GM12878 (cell line): Measurements from ENCODE around the gene IL26. TPM values are rescaled to one million over a fixed set of nuclear protein-coding genes. Genes with fewer than 3 reads are reported as not detected.

ENCODE experiments used
- ATAC-seq: fragments of 200-7000 bp; cut with Tn5 transposase; 3 replicates; pipeline ENCODE4 v1.9.1; 2020; ENCODE audit warnings: mild to moderate bottlenecking, moderate library complexity
- BruUV-seq: library from RNA; stranded (reverse); fragments of 400-500 nt; replicated peaks from 2 replicates; lab custom pipeline; 2021; lab: Mats Ljungman, UMichigan
- CTCF ChIA-PET: fragments of 300-600 bp; sonication (Branson Sonifier 250); formaldehyde crosslinking; extraction: SDS; loops from one replicate; lab custom pipeline; 2021; ENCODE audit warnings: inconsistent platforms; lab: Yijun Ruan, JAX
- POLR2A ChIA-PET: fragments of 350-600 bp; formaldehyde crosslinking; extraction: SDS; loops from one replicate; lab custom pipeline; 2021; ENCODE audit warnings: inconsistent platforms; lab: Charles Lee
- RAD21 ChIA-PET: fragments of 300-600 bp; sonication (Branson Sonifier 250); formaldehyde crosslinking; loops from one replicate; lab custom pipeline; 2023; ENCODE audit warnings: antibody characterized with exemption; ENCODE audit not compliant: unreplicated experiment; lab: Charles Lee
- SMC1A ChIA-PET: fragments of 300-600 bp; sonication (Branson Sonifier 250); formaldehyde crosslinking; loops from one replicate; lab custom pipeline; 2023; ENCODE audit not compliant: unreplicated experiment, uncharacterized antibody; lab: Charles Lee
- DNase-seq: peaks from one replicate; pipeline ENCODE4 v3.0.0-alpha.2; 2011; ENCODE audit warnings: low read depth, low spot score
- FAIRE-seq: peaks from 3 replicates; lab custom pipeline; 2011; peaks lifted over from hg19 to GRCh38; lab: Jason Lieb, UNC
- H2AFZ ChIP-seq: 2 replicates; pipeline ENCODE4 v1.6.0; 2011; ENCODE audit warnings: low read depth, low read length, control low read depth; ENCODE audit not compliant: control insufficient read depth
- H3K27ac ChIP-seq: 2 replicates; pipeline ENCODE4 v1.5.1; 2011; ENCODE audit warnings: control low read depth; ENCODE audit not compliant: control insufficient read depth, insufficient read depth
- H3K27me3 ChIP-seq, 2 experiments: replicated peaks in 1 of 2; 2 replicates each; pipeline versions ENCODE4 v1.6.0 to v1.6.1; 2011; ENCODE audit warnings: low read length in 1 of 2; ENCODE audit not compliant: control insufficient read depth in 2 of 2, insufficient read depth in 2 of 2
- H3K36me3 ChIP-seq, 2 experiments: 2 replicates each; pipeline ENCODE4 v1.5.1; 2011; ENCODE audit warnings: low read length in 1 of 2; ENCODE audit not compliant: control insufficient read depth in 2 of 2, insufficient read depth in 2 of 2
- H3K4me1 ChIP-seq: 2 replicates; pipeline ENCODE4 v1.6.1; 2011; ENCODE audit warnings: mild to moderate bottlenecking, low read length, moderate library complexity, mixed read lengths; ENCODE audit not compliant: control insufficient read depth, insufficient read depth
- H3K4me2 ChIP-seq: 2 replicates; pipeline ENCODE4 v1.6.0; 2011; ENCODE audit warnings: control low read depth; ENCODE audit not compliant: control insufficient read depth, insufficient read depth
- H3K4me3 ChIP-seq: fragments of 200-600 bp; sonication (generic); 2 replicates; pipeline ENCODE4 v1.5.1; 2016
- H3K79me2 ChIP-seq: 2 replicates; pipeline ENCODE4 v1.6.0; 2011; ENCODE audit warnings: low read length; ENCODE audit not compliant: control insufficient read depth, insufficient read depth
- H3K9ac ChIP-seq: 2 replicates; pipeline ENCODE4 v1.8.0; 2011; ENCODE audit warnings: low read length, control low read depth, mixed read lengths; ENCODE audit not compliant: control insufficient read depth, insufficient read depth
- H3K9me3 ChIP-seq: replicated peaks from 3 replicates; pipeline ENCODE4 v1.5.1; 2011; ENCODE audit warnings: mild to moderate bottlenecking, low read length; ENCODE audit not compliant: control insufficient read depth, insufficient read depth
- H4K20me1 ChIP-seq: 2 replicates; pipeline ENCODE4 v1.6.0; 2011; ENCODE audit not compliant: control insufficient read depth, insufficient read depth
- ATF7 ChIP-seq: fragments of 450-650 bp; IDR thresholded peaks from 2 replicates; pipeline ENCODE4 v1.6.1; 2016; ENCODE audit warnings: low read depth, mild to moderate bottlenecking
- BHLHE40 ChIP-seq, 2 experiments: fragments of 450-650 bp in 1 of 2; IDR thresholded peaks; 2 replicates each; pipeline ENCODE4 v1.6.1; 2011 to 2017; ENCODE audit warnings: low read depth in 2 of 2, borderline replicate concordance in 1 of 2, improper control_type of control experiment in 1 of 2, low read length in 1 of 2, mild to moderate bottlenecking in 1 of 2
- EGR1 ChIP-seq, 2 experiments: IDR thresholded peaks; 1 replicate in 1 of 2; 2 replicates in 1 of 2; pipeline ENCODE4 v1.6.1; 2011 to 2012; ENCODE audit warnings: low read depth in 2 of 2, low read length in 2 of 2, borderline replicate concordance in 1 of 2, mild to moderate bottlenecking in 1 of 2, moderate library complexity in 1 of 2
- EP300 ChIP-seq, 2 experiments: fragments of 150-350 bp in 1 of 2; IDR thresholded peaks; 2 replicates each; pipeline ENCODE4 v1.6.1; 2011 to 2012; ENCODE audit warnings: low read depth in 2 of 2, low read length in 2 of 2, borderline replicate concordance in 1 of 2, improper control_type of control experiment in 1 of 2, inconsistent platforms in 1 of 2; ENCODE audit not compliant: control insufficient read depth in 1 of 2
- HDGF ChIP-seq: fragments of 450-650 bp; IDR thresholded peaks from 2 replicates; pipeline ENCODE4 v1.6.1; 2016; ENCODE audit warnings: antibody characterized with exemption
- NRF1 ChIP-seq: conservative IDR thresholded peaks from 2 replicates; pipeline ENCODE4 v1.6.1; 2011; ENCODE audit warnings: mild to moderate bottlenecking, low read depth, low read length, improper control_type of control experiment
- RB1 ChIP-seq: fragments of 450-650 bp; formaldehyde crosslinking; IDR thresholded peaks from 2 replicates; pipeline ENCODE4 v1.6.1; 2017; ENCODE audit warnings: mild to moderate bottlenecking, borderline replicate concordance
- RFX5 ChIP-seq: IDR thresholded peaks from 2 replicates; pipeline ENCODE4 v1.6.1; 2011; ENCODE audit warnings: low read depth, low read length, improper control_type of control experiment
- SPI1 ChIP-seq: IDR thresholded peaks from 2 replicates; pipeline ENCODE4 v1.6.1; 2011; ENCODE audit warnings: low read depth, mild to moderate bottlenecking, low read length, moderate library complexity, borderline replicate concordance; ENCODE audit not compliant: insufficient read depth
- WRNIP1 ChIP-seq: IDR thresholded peaks from 2 replicates; pipeline ENCODE4 v1.6.1; 2011; ENCODE audit warnings: low read depth, low read length, improper control_type of control experiment, borderline replicate concordance
- ZNF622 ChIP-seq: fragments of 450-650 bp; IDR thresholded peaks from 2 replicates; pipeline ENCODE4 v1.6.1; 2017; ENCODE audit warnings: mild to moderate bottlenecking, inconsistent platforms
- WGBS: methylation state at CpG from one replicate; pipeline ENCODE4 v1.1.6; 2016; ENCODE audit warnings: low lambda C conversion rate; ENCODE audit not compliant: insufficient replicate concordance, insufficient coverage; ENCODE audit errors: missing lambda C conversion rate; 5-methylcytosine and 5-hydroxymethylcytosine counted together
- in situ Hi-C: fragments of 300-500 bp; cut with MboI; formaldehyde crosslinking; loops from 9 replicates; pipeline ENCODE4 v1.14.3; 2018; ENCODE audit warnings: mixed read lengths
- intact Hi-C: fragments of 100-400 bp; cut with micrococcal nuclease; formaldehyde crosslinking; loops from one replicate; pipeline ENCODE4 v1.14.2; 2022; ENCODE audit not compliant: unreplicated experiment
- polyA plus RNA-seq, 11 experiments: library from polyadenylated mRNA; depleted of rRNA in 4 of 11; unstranded in 6 of 11; stranded (reverse) in 5 of 11; fragments of >200 nt; fragmentation: Nextera tagmentation in 4 of 11; fragmentation: Illumina TruSeq in 1 of 11; extraction: Ambion mirVana in 4 of 11; extraction: Trizol in 1 of 11; gene quantifications; 1 replicate in 1 of 11; 2 replicates in 10 of 11; pipeline versions ENCODE4 v1.2.1 to v1.2.3, GENCODE V29; 2011 to 2016; ENCODE audit warnings: inconsistent platforms in 2 of 11, missing spikeins in 2 of 11, low read depth in 1 of 11
- total RNA-seq, 4 experiments: library from RNA; depleted of rRNA in 3 of 4; stranded (reverse); fragments of >200 nt in 3 of 4; fragmentation: Illumina TruSeq in 1 of 4; extraction: Trizol in 1 of 4; gene quantifications; 2 replicates each; pipeline versions ENCODE4 v1.2.1 to v1.2.3, GENCODE V29; 2013 to 2021
- TF ChIP-seq, protein P1 (sequence below): IDR thresholded peaks from 2 replicates; pipeline ENCODE4 v1.6.1; 2012; ENCODE audit warnings: low read depth, low read length, improper control_type of control experiment
- TF ChIP-seq, protein P2 (sequence below): fragments of 450-650 bp; IDR thresholded peaks from 2 replicates; pipeline ENCODE4 v1.6.1; 2018; ENCODE audit warnings: mild to moderate bottlenecking, low read depth, moderate library complexity; ENCODE audit not compliant: partially characterized antibody
- TF ChIP-seq, protein P3 (sequence below): fragments of 450-650 bp; IDR thresholded peaks from 2 replicates; pipeline ENCODE4 v1.6.1; 2017; ENCODE audit warnings: borderline replicate concordance
- TF ChIP-seq, protein P4 (sequence below): IDR thresholded peaks from 2 replicates; pipeline ENCODE4 v1.6.1; 2012; ENCODE audit warnings: low read depth, low read length, improper control_type of control experiment

Gene IL26
- total and polyA plus RNA-seq, 10 of the 15 experiments (the other 5 are each of a cell fraction or from before 2014, with no cell fraction given): not detected

DNA sequence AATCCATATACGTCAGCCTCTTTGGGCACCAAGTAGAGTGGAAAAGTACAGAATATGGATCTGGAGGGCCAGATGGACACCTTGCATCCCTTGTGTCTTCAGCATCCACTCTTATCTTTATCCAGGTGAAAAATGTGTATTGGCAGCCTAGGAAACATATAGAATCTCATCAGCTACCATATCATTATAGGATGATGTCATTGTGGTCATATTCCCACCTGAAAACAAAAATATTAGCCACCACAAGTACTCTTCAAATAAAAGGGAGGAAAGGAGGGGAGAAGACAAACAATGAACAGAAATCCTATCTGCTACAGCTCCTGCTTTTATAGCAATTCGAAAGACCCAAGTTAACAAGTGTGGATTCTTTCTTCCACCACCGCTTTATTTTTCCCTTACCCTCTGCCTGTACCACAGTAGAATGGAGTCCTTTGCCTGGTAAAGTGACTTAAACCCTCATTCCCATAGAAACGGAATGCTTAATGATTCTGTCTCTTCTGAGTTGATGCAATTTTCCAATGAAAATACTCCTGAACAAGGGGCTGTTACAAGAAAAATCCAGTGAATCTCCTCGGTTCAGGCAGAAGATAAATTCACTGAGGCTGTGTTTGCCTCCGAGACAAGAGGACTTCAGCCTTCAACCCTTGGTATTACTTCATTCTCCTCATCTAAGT lies 13.8 kb upstream of the IL26 start:
- ChIA-PET SMC1A (interaction anchor here (0.8 to 1.6 kb wide), 5 partner anchors 16 to 589 kb away, joined by 3 to 7 read pairs (median 4); no protein-coding TSS in a partner anchor), RAD21 (interaction anchor here (1.6 kb wide), 2 partner anchors 51 to 77 kb away, joined by 4 read pairs; no protein-coding TSS in a partner anchor), CTCF (interaction anchor here (1.3 to 4.2 kb wide), 3 partner anchors 17 to 77 kb away, joined by 4 to 47 read pairs (median 31); no protein-coding TSS in a partner anchor), POLR2A (interaction anchor here (0.7 kb wide), 1 partner anchor 66 kb away, joined by 5 read pairs; no protein-coding TSS in a partner anchor)
- 91% methylated on average over 6 of the region's 6 CpGs for WGBS
- Histone ChIP-seq H2AFZ (no peak overlapping the region), H3K4me2 (no peak overlapping the region), H3K9me3 (peaks cover 3% of the 10 kb centered on the region; the same call in 2 of the 3 replicates), H3K4me1 (peaks cover 34% of the 10 kb centered on the region), H3K27ac (no peak overlapping the region), H3K36me3 (no peaks in the 10 kb centered on the region), H3K4me3 (no peak overlapping the region), H3K27me3 (no peaks in the 10 kb centered on the region), H3K9ac (no peak overlapping the region), H4K20me1 (no peaks in the 10 kb centered on the region), H3K79me2 (no peaks in the 10 kb centered on the region)
- no TSS peak for BruUV-seq
- in situ Hi-C loops: no loop called here
- ATAC-seq (no peak), DNase-seq (no peak), FAIRE-seq (no peak)
- TF ChIP-seq WRNIP1 (no peak), RB1 (no peak), HDGF (no peak), EP300 (IDR thresholded peaks at IDR 0.05; ENCODE audit: borderline replicate concordance in 1 of 2, control insufficient read depth in 1 of 2, low read depth in 2 of 2, low read length in 2 of 2) (no peak), ZNF622 (no peak), ATF7 (no peak), RFX5 (no peak), SPI1 (no peak), BHLHE40 (IDR thresholded peaks at IDR 0.05; ENCODE audit: borderline replicate concordance in 1 of 2, low read depth in 2 of 2, low read length in 1 of 2) (no peak), EGR1 (IDR thresholded peaks at IDR 0.05; ENCODE audit: borderline replicate concordance in 1 of 2, low read depth in 2 of 2, low read length in 2 of 2) (no peak), NRF1 (no peak)
- TF ChIP-seq, protein P1, sequence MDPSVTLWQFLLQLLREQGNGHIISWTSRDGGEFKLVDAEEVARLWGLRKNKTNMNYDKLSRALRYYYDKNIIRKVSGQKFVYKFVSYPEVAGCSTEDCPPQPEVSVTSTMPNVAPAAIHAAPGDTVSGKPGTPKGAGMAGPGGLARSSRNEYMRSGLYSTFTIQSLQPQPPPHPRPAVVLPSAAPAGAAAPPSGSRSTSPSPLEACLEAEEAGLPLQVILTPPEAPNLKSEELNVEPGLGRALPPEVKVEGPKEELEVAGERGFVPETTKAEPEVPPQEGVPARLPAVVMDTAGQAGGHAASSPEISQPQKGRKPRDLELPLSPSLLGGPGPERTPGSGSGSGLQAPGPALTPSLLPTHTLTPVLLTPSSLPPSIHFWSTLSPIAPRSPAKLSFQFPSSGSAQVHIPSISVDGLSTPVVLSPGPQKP: no peak
- TF ChIP-seq, protein P2, sequence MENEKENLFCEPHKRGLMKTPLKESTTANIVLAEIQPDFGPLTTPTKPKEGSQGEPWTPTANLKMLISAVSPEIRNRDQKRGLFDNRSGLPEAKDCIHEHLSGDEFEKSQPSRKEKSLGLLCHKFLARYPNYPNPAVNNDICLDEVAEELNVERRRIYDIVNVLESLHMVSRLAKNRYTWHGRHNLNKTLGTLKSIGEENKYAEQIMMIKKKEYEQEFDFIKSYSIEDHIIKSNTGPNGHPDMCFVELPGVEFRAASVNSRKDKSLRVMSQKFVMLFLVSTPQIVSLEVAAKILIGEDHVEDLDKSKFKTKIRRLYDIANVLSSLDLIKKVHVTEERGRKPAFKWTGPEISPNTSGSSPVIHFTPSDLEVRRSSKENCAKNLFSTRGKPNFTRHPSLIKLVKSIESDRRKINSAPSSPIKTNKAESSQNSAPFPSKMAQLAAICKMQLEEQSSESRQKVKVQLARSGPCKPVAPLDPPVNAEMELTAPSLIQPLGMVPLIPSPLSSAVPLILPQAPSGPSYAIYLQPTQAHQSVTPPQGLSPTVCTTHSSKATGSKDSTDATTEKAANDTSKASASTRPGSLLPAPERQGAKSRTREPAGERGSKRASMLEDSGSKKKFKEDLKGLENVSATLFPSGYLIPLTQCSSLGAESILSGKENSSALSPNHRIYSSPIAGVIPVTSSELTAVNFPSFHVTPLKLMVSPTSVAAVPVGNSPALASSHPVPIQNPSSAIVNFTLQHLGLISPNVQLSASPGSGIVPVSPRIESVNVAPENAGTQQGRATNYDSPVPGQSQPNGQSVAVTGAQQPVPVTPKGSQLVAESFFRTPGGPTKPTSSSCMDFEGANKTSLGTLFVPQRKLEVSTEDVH: no peak
- TF ChIP-seq, protein P3, sequence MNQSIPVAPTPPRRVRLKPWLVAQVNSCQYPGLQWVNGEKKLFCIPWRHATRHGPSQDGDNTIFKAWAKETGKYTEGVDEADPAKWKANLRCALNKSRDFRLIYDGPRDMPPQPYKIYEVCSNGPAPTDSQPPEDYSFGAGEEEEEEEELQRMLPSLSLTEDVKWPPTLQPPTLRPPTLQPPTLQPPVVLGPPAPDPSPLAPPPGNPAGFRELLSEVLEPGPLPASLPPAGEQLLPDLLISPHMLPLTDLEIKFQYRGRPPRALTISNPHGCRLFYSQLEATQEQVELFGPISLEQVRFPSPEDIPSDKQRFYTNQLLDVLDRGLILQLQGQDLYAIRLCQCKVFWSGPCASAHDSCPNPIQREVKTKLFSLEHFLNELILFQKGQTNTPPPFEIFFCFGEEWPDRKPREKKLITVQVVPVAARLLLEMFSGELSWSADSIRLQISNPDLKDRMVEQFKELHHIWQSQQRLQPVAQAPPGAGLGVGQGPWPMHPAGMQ: no peak
- TF ChIP-seq, protein P4, sequence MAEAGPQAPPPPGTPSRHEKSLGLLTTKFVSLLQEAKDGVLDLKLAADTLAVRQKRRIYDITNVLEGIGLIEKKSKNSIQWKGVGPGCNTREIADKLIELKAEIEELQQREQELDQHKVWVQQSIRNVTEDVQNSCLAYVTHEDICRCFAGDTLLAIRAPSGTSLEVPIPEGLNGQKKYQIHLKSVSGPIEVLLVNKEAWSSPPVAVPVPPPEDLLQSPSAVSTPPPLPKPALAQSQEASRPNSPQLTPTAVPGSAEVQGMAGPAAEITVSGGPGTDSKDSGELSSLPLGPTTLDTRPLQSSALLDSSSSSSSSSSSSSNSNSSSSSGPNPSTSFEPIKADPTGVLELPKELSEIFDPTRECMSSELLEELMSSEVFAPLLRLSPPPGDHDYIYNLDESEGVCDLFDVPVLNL: no peak
- intact Hi-C loops: no loop called here
